ENCODE measurements around the gene AFF2.

DNA sequence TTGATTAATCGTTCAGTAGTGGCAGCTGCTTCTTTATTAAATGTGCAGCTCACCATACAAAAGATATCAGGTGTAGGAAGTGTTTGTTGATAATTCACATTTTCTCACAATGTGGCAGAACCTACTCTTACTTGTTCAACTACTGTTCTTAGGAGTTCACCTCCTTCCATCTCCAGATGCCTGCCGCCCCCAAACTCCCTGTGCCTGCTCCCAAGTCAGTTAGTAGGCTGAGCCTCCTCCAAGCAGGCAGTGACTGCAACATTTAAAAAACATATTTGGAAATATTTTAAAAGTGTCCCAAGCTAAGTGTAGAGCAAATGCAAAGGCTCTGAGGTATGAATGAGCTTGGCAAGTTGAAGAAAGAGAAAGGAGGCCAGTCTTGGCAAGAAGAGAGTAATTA is 100.2 kb downstream of the AFF2 start:
- no peak for TF ChIP-seq POLR2A (IDR thresholded peaks at IDR 0.05)
- TF ChIP-seq CTCF (IDR thresholded peaks at IDR 0.05) = no peak

Data from uterus (tissue), 2 donors.